ENCODE results near the gene FIGN. TPM values are rescaled to one million over a fixed set of nuclear protein-coding genes. Genes with fewer than 3 reads are reported as not detected.

The FIGN gene
- total RNA-seq, 2 donors from 2014 or later, result 8.9 to 9.8 TPM

DNA sequence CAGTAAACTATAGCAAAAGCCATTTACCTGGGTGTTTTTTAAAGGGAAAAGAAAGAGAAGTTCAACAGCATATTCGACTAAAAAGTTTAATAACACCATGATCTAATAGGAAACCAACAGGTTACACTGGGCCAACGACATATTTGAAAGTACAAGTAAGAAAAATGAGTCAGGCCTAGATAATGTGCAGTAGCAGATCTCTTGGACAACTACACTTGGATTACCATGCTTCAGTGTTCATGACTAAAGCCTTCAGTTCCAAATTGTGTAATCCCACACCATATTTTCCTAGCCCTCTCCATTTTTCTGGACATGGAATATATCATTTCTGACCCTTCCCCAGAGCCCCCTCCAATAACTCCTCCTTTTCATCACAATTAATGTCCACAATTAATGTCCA lies 39.1 kb upstream of the FIGN start:
- H3K9me3 ChIP-seq, result no peaks in the 10 kb centered on the region
- DNase-seq (ENCODE audit: low spot score), result no peak
- H3K4me1 ChIP-seq, result no peaks in the 10 kb centered on the region
- H3K27ac ChIP-seq, result no peak overlapping the region
- H3K36me3 ChIP-seq, result no peaks in the 10 kb centered on the region
- H3K27me3 ChIP-seq, result no peaks in the 10 kb centered on the region
- TF ChIP-seq CTCF (IDR thresholded peaks at IDR 0.05), result no peak
- no peak overlapping the region for H3K4me3 ChIP-seq

GRCh38 chr2:163773276-163773675 lies 37.5 kb upstream of the FIGN start:
- H3K4me3 ChIP-seq, result no peak overlapping the region
- H3K27me3 ChIP-seq, result no peaks in the 10 kb centered on the region
- H3K36me3 ChIP-seq, result no peaks in the 10 kb centered on the region
- no peaks in the 10 kb centered on the region for H3K9me3 ChIP-seq
- no peak for DNase-seq (ENCODE audit: low spot score)
- TF ChIP-seq CTCF (IDR thresholded peaks at IDR 0.05), result no peak
- H3K27ac ChIP-seq, result no peak overlapping the region
- no peaks in the 10 kb centered on the region for H3K4me1 ChIP-seq

DNA sequence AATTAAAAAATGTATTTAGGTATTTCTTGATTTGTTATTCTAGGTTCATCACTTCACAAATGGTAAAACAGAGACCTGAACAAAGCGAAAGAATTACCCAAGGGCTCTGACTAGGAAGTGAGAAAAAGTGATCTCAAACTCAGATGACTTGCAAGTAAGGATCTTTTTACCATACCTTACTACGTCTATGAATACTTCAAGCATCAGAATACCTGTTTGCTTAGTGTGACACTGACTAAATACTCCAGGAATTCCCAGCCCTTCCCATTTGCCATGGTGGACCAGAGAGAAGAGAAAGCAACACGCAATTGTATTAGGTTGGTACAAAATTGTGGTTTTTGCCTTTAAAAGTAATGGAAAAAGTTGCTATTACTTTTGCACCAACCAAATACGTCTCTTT lies 35.8 kb upstream of the FIGN start:
- no peak for TF ChIP-seq CTCF (IDR thresholded peaks at IDR 0.05)
- no peaks in the 10 kb centered on the region for H3K9me3 ChIP-seq

GRCh38 chr2:163768881-163769695 lies 33.3 kb upstream of the FIGN start:
- no peak for TF ChIP-seq CTCF (IDR thresholded peaks at IDR 0.05)
- DNase-seq (ENCODE audit: low spot score), result no peak
- H3K9me3 ChIP-seq, result no peaks in the 10 kb centered on the region
- no peaks in the 10 kb centered on the region for H3K4me1 ChIP-seq
- no peak overlapping the region for H3K4me3 ChIP-seq
- H3K27me3 ChIP-seq, result no peaks in the 10 kb centered on the region
- no peak overlapping the region for H3K27ac ChIP-seq
- no peaks in the 10 kb centered on the region for H3K36me3 ChIP-seq

More for the DNA sequence above, 35.8 kb upstream of the FIGN start:
- DNase-seq (ENCODE audit: low spot score), result no peak
- Histone ChIP-seq H3K27me3 (no peaks in the 10 kb centered on the region), H3K36me3 (no peaks in the 10 kb centered on the region), H3K4me1 (no peaks in the 10 kb centered on the region), H3K4me3 (no peak overlapping the region), H3K27ac (no peak overlapping the region)

GRCh38 chr2:163767097-163767496 lies 31.3 kb upstream of the FIGN start:
- no peak overlapping the region for H3K27ac ChIP-seq
- no peak for TF ChIP-seq CTCF (IDR thresholded peaks at IDR 0.05)
- H3K27me3 ChIP-seq, result no peaks in the 10 kb centered on the region
- no peaks in the 10 kb centered on the region for H3K36me3 ChIP-seq
- no peaks in the 10 kb centered on the region for H3K4me1 ChIP-seq
- no peak overlapping the region for H3K4me3 ChIP-seq
- no peaks in the 10 kb centered on the region for H3K9me3 ChIP-seq
- DNase-seq (ENCODE audit: low spot score), result no peak

DNA sequence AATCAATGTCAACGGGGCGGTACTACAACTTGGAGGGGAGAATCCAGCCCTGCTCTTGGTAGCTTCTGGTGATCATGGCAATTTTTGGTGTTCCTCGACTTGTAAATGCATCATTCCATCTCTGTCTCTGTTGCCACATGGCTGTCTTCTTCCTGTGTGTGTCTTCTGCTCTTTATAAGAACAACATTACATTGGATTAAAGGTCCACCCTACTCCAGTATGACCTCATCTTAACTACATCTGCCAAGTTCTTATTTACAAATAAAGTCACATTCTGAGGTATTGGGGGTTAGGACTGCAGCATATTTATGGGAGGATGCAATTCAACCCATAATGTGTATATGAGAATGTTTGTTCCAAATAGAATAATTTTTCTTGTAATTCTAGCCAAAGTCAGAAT lies 28.8 kb upstream of the FIGN start:
- no peaks in the 10 kb centered on the region for H3K36me3 ChIP-seq
- no peak for DNase-seq (ENCODE audit: low spot score)
- no peaks in the 10 kb centered on the region for H3K4me1 ChIP-seq
- H3K27me3 ChIP-seq, result no peaks in the 10 kb centered on the region
- H3K27ac ChIP-seq, result no peak overlapping the region
- no peaks in the 10 kb centered on the region for H3K9me3 ChIP-seq
- no peak for TF ChIP-seq CTCF (IDR thresholded peaks at IDR 0.05)
- no peak overlapping the region for H3K4me3 ChIP-seq
